Astrocyte (in vitro differentiated cells and primary cell): ENCODE measurements around the gene NACC1.

Experiments
- CTCF ChIP-seq: IDR thresholded peaks from 2 replicates; pipeline ENCODE4 v1.5.1; 2011; ENCODE audit warnings: low read depth, mild to moderate bottlenecking, inconsistent platforms, low read length, moderate library complexity; ENCODE audit not compliant: insufficient read depth
- EZH2 ChIP-seq: IDR thresholded peaks from 2 replicates; pipeline ENCODE4 v1.6.1; 2012; ENCODE audit warnings: mild to moderate bottlenecking, low read length, inconsistent platforms; ENCODE audit not compliant: insufficient read depth

GRCh38 chr19:13160557-13160956, 42.5 kb downstream of the NACC1 start:
- TF ChIP-seq CTCF (no peak), EZH2 (no peak)
